ENCODE results near the gene JPH4.

- TF ChIP-seq, protein P1, sequence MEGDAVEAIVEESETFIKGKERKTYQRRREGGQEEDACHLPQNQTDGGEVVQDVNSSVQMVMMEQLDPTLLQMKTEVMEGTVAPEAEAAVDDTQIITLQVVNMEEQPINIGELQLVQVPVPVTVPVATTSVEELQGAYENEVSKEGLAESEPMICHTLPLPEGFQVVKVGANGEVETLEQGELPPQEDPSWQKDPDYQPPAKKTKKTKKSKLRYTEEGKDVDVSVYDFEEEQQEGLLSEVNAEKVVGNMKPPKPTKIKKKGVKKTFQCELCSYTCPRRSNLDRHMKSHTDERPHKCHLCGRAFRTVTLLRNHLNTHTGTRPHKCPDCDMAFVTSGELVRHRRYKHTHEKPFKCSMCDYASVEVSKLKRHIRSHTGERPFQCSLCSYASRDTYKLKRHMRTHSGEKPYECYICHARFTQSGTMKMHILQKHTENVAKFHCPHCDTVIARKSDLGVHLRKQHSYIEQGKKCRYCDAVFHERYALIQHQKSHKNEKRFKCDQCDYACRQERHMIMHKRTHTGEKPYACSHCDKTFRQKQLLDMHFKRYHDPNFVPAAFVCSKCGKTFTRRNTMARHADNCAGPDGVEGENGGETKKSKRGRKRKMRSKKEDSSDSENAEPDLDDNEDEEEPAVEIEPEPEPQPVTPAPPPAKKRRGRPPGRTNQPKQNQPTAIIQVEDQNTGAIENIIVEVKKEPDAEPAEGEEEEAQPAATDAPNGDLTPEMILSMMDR (IDR thresholded peaks at IDR 0.05 in 4 of 5, conservative IDR thresholded peaks at IDR 0.05 in 1 of 5), result no peak
- no peak for TF ChIP-seq POLR2A (IDR thresholded peaks at IDR 0.05)
Measured at GRCh38 chr14:23608454-23608853, 29.9 kb upstream of the JPH4 start.

Data from gastrocnemius medialis (tissue), 4 donors.